GM10847 (cell line): ENCODE results near the gene ACOXL.

Experiments
- POLR2A ChIP-seq: IDR thresholded peaks from 2 replicates; pipeline ENCODE4 v1.6.1; 2011; ENCODE audit not compliant: insufficient read length; ENCODE audit errors: extremely low read depth

The ACOXL gene

DNA sequence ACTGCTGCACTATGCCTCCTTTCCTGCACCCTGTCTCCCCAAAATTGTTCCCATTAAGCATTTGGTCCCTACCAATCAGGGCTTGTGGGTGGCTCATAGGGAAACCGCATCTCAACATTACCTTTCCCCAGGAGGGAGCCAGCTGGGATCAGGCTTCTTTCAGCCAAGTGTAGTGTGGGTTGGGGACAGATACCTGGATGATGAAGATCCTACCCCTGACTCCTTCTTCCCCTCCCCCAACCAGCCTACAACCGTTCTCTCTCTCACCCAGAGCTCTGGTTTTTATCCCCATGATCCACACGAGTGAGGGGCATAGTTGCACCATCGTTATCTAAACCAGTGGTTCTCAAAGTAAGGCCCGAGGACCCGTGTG is 40.0 kb downstream of the ACOXL start:
- TF ChIP-seq POLR2A = no peak

DNA sequence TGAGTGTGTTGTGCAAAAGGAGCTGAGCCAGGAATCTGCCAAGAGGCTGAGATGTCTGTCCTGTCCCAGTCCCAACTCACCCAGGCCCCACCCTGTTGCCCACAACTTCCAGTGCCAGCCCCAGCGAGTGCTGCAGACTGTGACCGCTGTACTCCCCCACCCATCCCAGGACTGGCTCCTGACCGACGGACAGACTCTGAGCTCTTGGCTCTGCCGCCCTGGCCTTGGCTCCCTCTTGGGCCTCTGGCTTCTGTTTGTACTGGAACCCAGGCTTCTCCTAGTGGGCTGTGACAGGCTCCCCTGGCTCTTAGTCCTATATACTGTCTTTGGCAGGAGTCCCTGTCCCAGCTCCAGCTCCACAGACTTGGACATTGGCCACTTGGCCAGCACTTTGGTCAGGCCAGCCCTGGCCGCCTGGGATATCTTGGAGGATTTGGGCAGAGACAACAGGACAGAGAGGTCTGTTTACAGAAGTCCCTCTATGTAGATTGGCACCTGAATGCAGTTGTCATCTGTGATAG is 41.1 kb downstream of the ACOXL start:
- TF ChIP-seq POLR2A = no peak

GRCh38 chr2:110774701-110775100 is 42.3 kb downstream of the ACOXL start:
- no peak for TF ChIP-seq POLR2A

GRCh38 chr2:110777531-110778311 is 45.3 kb downstream of the ACOXL start:
- no peak for TF ChIP-seq POLR2A

DNA sequence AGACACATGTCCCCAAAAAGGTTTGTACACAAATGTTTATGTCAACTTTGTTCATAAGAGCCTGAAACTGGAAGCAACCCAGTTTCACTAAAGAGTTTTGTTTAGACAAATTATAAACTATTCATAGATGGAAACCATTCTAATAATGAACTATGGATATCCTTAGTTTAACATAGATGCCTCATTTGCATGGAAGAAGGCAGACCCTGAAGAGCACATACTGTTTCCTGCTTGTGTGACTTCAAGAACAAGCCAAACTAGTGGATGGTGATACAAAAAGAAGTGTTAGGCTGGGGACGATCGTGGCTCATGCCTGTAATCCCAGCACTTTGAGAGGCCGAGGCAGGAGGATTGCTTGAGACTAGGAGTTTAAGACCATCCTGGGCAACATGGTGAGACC is 48.1 kb downstream of the ACOXL start:
- no peak for TF ChIP-seq POLR2A

GRCh38 chr2:110783196-110783873 is 51.0 kb downstream of the ACOXL start:
- TF ChIP-seq POLR2A = no peak

DNA sequence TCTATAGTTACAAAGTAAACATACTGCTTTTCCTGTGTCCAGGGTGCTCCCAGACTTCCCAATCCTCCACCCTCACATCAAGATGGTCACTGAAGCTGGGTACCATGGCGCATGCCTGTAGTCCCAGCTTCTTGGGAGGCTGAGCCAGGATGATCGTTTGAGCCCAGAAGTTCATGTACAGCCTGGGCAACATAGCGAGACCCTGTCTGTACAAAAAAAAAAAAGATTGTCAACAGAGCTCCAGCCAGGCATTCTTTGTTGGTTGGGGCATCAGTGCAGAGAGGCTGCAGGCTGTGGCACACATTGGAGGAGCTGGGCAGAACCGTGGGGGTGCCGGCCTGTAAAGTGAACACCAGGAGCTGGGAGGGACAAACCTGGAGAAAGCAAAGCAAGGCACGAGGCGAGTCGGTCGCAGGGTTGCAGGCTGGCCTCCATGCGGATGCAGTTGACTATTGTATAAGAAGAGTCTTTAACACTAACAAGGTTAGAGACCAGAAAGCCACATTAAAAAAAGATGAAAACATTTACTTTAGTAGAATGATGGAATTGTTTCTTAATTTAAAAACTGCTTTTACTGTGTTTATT is 51.8 kb downstream of the ACOXL start:
- no peak for TF ChIP-seq POLR2A

DNA sequence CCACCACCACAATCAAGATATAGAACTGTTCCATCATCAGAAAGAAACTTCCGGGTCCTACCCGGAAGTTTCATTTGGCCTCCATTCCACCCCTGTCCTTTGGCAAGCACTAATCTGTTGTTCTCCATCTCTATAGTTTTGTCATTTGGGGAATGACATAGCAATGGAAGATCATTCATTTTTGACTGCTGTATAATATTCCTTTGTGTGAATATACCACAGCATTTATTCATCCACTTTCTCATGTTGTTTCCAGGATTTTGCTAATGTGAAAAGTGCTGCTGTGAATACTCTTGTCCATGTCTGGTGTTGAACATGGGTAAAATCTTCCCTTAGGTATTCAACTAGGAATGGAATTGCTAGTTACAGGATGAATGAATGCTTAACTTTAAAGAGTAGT is 53.1 kb downstream of the ACOXL start:
- TF ChIP-seq POLR2A = no peak

GRCh38 chr2:110788976-110789375 is 56.6 kb downstream of the ACOXL start:
- no peak for TF ChIP-seq POLR2A

GRCh38 chr2:110789706-110790105 is 57.3 kb downstream of the ACOXL start:
- no peak for TF ChIP-seq POLR2A

GRCh38 chr2:110790907-110791306 is 58.5 kb downstream of the ACOXL start:
- TF ChIP-seq POLR2A = no peak

GRCh38 chr2:110791435-110791834 is 59.1 kb downstream of the ACOXL start:
- TF ChIP-seq POLR2A = no peak

DNA sequence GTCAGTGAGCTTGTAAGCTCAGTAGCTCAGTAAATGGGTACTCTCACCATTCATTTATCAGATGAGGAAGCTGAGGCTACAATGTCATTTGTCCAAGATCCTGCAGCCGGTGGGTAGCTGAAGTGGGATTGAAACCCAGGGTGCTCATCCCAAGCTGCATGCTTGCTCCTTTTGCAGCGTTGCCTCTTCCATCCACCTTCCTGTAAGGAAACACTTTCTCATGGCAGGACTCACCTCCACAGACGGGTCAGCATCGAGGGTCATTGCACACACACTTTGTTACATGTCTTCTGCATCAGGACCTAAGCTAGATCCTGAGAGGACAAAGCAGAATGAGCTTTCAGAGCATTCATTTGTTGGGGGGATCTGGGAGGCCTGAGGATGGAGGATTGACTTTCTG is 60.7 kb downstream of the ACOXL start:
- no peak for TF ChIP-seq POLR2A

GRCh38 chr2:110794390-110794789 is 62.0 kb downstream of the ACOXL start:
- TF ChIP-seq POLR2A = no peak

DNA sequence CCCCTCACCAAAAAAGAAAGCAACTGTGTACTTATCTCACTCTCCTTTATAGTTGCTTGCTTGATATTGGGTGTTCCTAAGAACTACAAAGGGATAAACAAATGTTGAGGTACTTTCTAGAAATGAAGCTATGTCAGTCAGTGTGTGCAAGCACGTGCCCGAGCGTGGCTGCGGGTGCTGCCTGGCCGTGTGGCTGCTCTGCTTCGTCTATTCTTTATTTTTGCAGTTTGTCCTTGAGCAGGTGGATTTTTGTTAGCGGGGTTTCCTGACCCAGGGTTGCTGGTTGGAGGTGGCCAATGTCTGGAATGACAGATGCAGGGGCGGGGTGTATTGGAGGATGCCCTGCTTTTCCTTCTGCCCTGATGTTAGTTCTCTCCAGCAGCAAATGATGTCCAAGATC is 62.6 kb downstream of the ACOXL start:
- no peak for TF ChIP-seq POLR2A

- no peak for TF ChIP-seq POLR2A
Measured at GRCh38 chr2:110796716-110797301, 64.4 kb downstream of the ACOXL start.
